HG03103 (cell line): ENCODE data around the gene INTS3.
A peak's percentile ranks its signal among the peaks of the same experiment; 100 is the strongest.

Source experiments
- ATAC-seq: cut with Tn5 transposase; IDR thresholded peaks from one replicate; pipeline ENCODE4 v1.9.1; 2021; ENCODE audit warnings: low read depth; ENCODE audit not compliant: unreplicated experiment

The INTS3 gene

GRCh38 chr1:153727463-153728304, at the start of gene INTS3:
Gene INTS3, plus strand, starts transcription at chr1:153728050. Its CDS starts 585 bp downstream, at chr1:153728635.
- ATAC-seq, result peak; percentile 90

GRCh38 chr1:153678519-153679336, 49.1 kb upstream of the INTS3 start, which contains the start of gene NPR1:
Gene NPR1, plus strand, starts transcription at chr1:153678688. Its CDS starts 421 bp downstream, at chr1:153679109.
- no peak for ATAC-seq

GRCh38 chr1:153679337-153680119, 48.3 kb upstream of the INTS3 start:
- no peak for ATAC-seq

- ATAC-seq, result no peak
Measured at GRCh38 chr1:153680120-153680403, 47.8 kb upstream of the INTS3 start.

- ATAC-seq, result no peak
Measured at GRCh38 chr1:153682730-153683129, 45.1 kb upstream of the INTS3 start.

GRCh38 chr1:153683854-153684253, 44.0 kb upstream of the INTS3 start:
- ATAC-seq, result no peak

GRCh38 chr1:153684892-153685291, 43.0 kb upstream of the INTS3 start:
- no peak for ATAC-seq

GRCh38 chr1:153685544-153686340, 42.1 kb upstream of the INTS3 start:
- ATAC-seq, result no peak

- ATAC-seq, result no peak
Measured at GRCh38 chr1:153687346-153688125, 40.3 kb upstream of the INTS3 start.

- ATAC-seq, result no peak
Measured at GRCh38 chr1:153688276-153688675, 39.6 kb upstream of the INTS3 start.

GRCh38 chr1:153688736-153689328, 39.0 kb upstream of the INTS3 start:
- ATAC-seq, result no peak

GRCh38 chr1:153693466-153693865, 34.4 kb upstream of the INTS3 start:
- no peak for ATAC-seq

- ATAC-seq, result no peak
Measured at GRCh38 chr1:153696741-153697140, 31.1 kb upstream of the INTS3 start.

GRCh38 chr1:153697191-153698019, 30.4 kb upstream of the INTS3 start:
- ATAC-seq, result no peak

GRCh38 chr1:153698020-153698922, 29.6 kb upstream of the INTS3 start:
- no peak for ATAC-seq

- no peak for ATAC-seq
Measured at GRCh38 chr1:153698923-153699714, 28.7 kb upstream of the INTS3 start.
